Hepatocyte (in vitro differentiated cells): ENCODE measurements around the gene MAN2A1. TPM values are rescaled to one million over a fixed set of nuclear protein-coding genes. Genes with fewer than 3 reads are reported as not detected.

Experiments
- DNase-seq: peaks from one replicate; pipeline ENCODE4 v3.0.0-alpha.2; 2016; ENCODE audit warnings: low spot score
- H2AFZ ChIP-seq: fragments of 200-600 bp; sonication (generic); 2 replicates; pipeline ENCODE4 v1.6.0; 2016; ENCODE audit warnings: antibody characterized with exemption, mild to moderate bottlenecking
- H3K27ac ChIP-seq: fragments of 200-600 bp; sonication (generic); 2 replicates; pipeline ENCODE4 v1.5.1; 2016; ENCODE audit warnings: mild to moderate bottlenecking
- H3K27me3 ChIP-seq: fragments of 200-600 bp; sonication (generic); 2 replicates; pipeline ENCODE4 v1.6.1; 2016
- H3K36me3 ChIP-seq: fragments of 200-600 bp; sonication (generic); replicated peaks from 2 replicates; pipeline ENCODE4 v1.5.1; 2016; ENCODE audit warnings: low read depth; ENCODE audit not compliant: insufficient read depth
- H3K4me1 ChIP-seq: fragments of 200-600 bp; sonication (generic); 2 replicates; pipeline ENCODE4 v1.5.1; 2016; ENCODE audit warnings: mild to moderate bottlenecking, moderate library complexity; ENCODE audit not compliant: insufficient read depth
- H3K4me2 ChIP-seq: fragments of 200-600 bp; sonication (generic); 2 replicates; pipeline ENCODE4 v1.6.0; 2016
- H3K4me3 ChIP-seq: fragments of 200-600 bp; sonication (generic); 2 replicates; pipeline ENCODE4 v1.5.1; 2016; ENCODE audit warnings: mild to moderate bottlenecking
- H3K79me2 ChIP-seq: fragments of 200-600 bp; sonication (generic); 2 replicates; pipeline ENCODE4 v1.6.0; 2017; ENCODE audit warnings: mild to moderate bottlenecking
- H3K9me2 ChIP-seq: fragments of 200-600 bp; sonication (generic); replicated peaks from 2 replicates; pipeline ENCODE4 v1.6.0; 2017; ENCODE audit warnings: mild to moderate bottlenecking; ENCODE audit not compliant: insufficient read depth
- H3K9me3 ChIP-seq: fragments of 200-600 bp; sonication (generic); 2 replicates; pipeline ENCODE4 v1.5.1; 2016; ENCODE audit warnings: low read depth, mild to moderate bottlenecking
- H4K20me1 ChIP-seq: fragments of 200-600 bp; sonication (generic); 2 replicates; pipeline ENCODE4 v1.6.0; 2016; ENCODE audit warnings: mild to moderate bottlenecking; ENCODE audit not compliant: insufficient read depth, poor library complexity, severe bottlenecking
- CTCF ChIP-seq: fragments of 200-600 bp; sonication (generic); IDR thresholded peaks from 2 replicates; pipeline ENCODE4 v1.5.1; 2016; ENCODE audit warnings: antibody characterized with exemption, mild to moderate bottlenecking; ENCODE audit not compliant: poor library complexity
- EZH2 ChIP-seq: fragments of 200-600 bp; sonication (generic); IDR thresholded peaks from 2 replicates; pipeline ENCODE4 v1.6.1; 2016; ENCODE audit warnings: antibody characterized with exemption, mild to moderate bottlenecking, borderline replicate concordance
- EZH2phosphoT487 ChIP-seq: fragments of 200-600 bp; sonication (generic); IDR thresholded peaks from one replicate; pipeline ENCODE4 v1.6.1; 2018; ENCODE audit warnings: antibody characterized with exemption, mild to moderate bottlenecking, low read depth, moderate library complexity; ENCODE audit not compliant: unreplicated experiment, severe bottlenecking
- WGBS: methylation state at CpG from one replicate; pipeline ENCODE4 v1.1.6; 2016; ENCODE audit warnings: low lambda C conversion rate; ENCODE audit errors: missing lambda C conversion rate; 5-methylcytosine and 5-hydroxymethylcytosine counted together
- polyA plus RNA-seq: library from polyadenylated mRNA; unstranded; fragments of >200 nt; fragmentation: Nextera tagmentation; extraction: Ambion mirVana; gene quantifications from 2 replicates; pipeline ENCODE4 v1.2.1, GENCODE V29; 2016
- total RNA-seq: library from RNA; depleted of rRNA; stranded (reverse); fragments of >200 nt; gene quantifications from 2 replicates; pipeline ENCODE4 v1.2.3, GENCODE V29; 2014

Gene MAN2A1
- total RNA-seq (140 and 150 TPM in 2 replicates), polyA plus RNA-seq (29.8 and 31.5 TPM in 2 replicates)

- WGBS: under 1% methylated on average over 36 of the region's 58 CpGs
- Histone ChIP-seq H3K27ac (peak within 1 kb of the TSS; percentile 98), H2AFZ (peak within 1 kb of the TSS; percentile 91), H3K9me2 (no peaks in the 10 kb centered on the region), H3K4me3 (peak within 1 kb of the TSS; percentile 68), H4K20me1 (peaks cover 33% of the 10 kb centered on the region), H3K79me2 (peaks cover 43% of the 10 kb centered on the region), H3K4me2 (peak within 1 kb of the TSS; percentile 85), H3K4me1 (peaks cover 25% of the 10 kb centered on the region), H3K27me3 (no peaks in the 10 kb centered on the region), H3K36me3 (no peaks in the 10 kb centered on the region), H3K9me3 (peaks cover 6% of the 10 kb centered on the region)
- TF ChIP-seq CTCF (peak; percentile 6), EZH2phosphoT487 (no peak)
- DNase-seq: peak; percentile 90
These were observed at the start of gene MAN2A1 for GRCh38 chr5:109689740-109690241. Gene MAN2A1, plus strand, starts transcription at chr5:109689927. Its CDS starts 491 bp downstream, at chr5:109690418.

GRCh38 chr5:109640976-109641375 lies 48.8 kb upstream of the MAN2A1 start:
- Histone ChIP-seq H3K27me3 (no peaks in the 10 kb centered on the region), H3K27ac (no peak overlapping the region), H2AFZ (no peak overlapping the region), H3K4me3 (no peak overlapping the region), H3K9me2 (no peaks in the 10 kb centered on the region), H3K9me3 (no peaks in the 10 kb centered on the region), H3K4me1 (no peaks in the 10 kb centered on the region), H3K4me2 (no peak overlapping the region), H3K36me3 (no peaks in the 10 kb centered on the region), H3K79me2 (no peaks in the 10 kb centered on the region), H4K20me1 (no peaks in the 10 kb centered on the region)
- WGBS: 95% methylated on average over 4 of the region's 4 CpGs
- TF ChIP-seq EZH2phosphoT487: no peak
- no peak for TF ChIP-seq CTCF
- no peak for TF ChIP-seq EZH2
- no peak for DNase-seq

- peak overlapping the region; percentile 9 for H3K4me2 ChIP-seq
- TF ChIP-seq EZH2 (no peak), CTCF (no peak), EZH2phosphoT487 (no peak)
- H3K4me1 ChIP-seq: no peaks in the 10 kb centered on the region
- no peak for DNase-seq
- no peaks in the 10 kb centered on the region for H3K9me2 ChIP-seq
- no peak overlapping the region for H3K4me3 ChIP-seq
- H2AFZ ChIP-seq: peak overlapping the region; percentile 0
- no peaks in the 10 kb centered on the region for H3K79me2 ChIP-seq
- H4K20me1 ChIP-seq: no peaks in the 10 kb centered on the region
- H3K9me3 ChIP-seq: no peaks in the 10 kb centered on the region
- H3K27me3 ChIP-seq: no peaks in the 10 kb centered on the region
- H3K27ac ChIP-seq: no peak overlapping the region
- no peaks in the 10 kb centered on the region for H3K36me3 ChIP-seq
- 70% methylated on average over 4 of the region's 4 CpGs for WGBS
These were observed 45.9 kb upstream of the MAN2A1 start for GRCh38 chr5:109643791-109644350.
